Measurements from ENCODE around the gene ABCA6.

The ABCA6 gene, protein sequence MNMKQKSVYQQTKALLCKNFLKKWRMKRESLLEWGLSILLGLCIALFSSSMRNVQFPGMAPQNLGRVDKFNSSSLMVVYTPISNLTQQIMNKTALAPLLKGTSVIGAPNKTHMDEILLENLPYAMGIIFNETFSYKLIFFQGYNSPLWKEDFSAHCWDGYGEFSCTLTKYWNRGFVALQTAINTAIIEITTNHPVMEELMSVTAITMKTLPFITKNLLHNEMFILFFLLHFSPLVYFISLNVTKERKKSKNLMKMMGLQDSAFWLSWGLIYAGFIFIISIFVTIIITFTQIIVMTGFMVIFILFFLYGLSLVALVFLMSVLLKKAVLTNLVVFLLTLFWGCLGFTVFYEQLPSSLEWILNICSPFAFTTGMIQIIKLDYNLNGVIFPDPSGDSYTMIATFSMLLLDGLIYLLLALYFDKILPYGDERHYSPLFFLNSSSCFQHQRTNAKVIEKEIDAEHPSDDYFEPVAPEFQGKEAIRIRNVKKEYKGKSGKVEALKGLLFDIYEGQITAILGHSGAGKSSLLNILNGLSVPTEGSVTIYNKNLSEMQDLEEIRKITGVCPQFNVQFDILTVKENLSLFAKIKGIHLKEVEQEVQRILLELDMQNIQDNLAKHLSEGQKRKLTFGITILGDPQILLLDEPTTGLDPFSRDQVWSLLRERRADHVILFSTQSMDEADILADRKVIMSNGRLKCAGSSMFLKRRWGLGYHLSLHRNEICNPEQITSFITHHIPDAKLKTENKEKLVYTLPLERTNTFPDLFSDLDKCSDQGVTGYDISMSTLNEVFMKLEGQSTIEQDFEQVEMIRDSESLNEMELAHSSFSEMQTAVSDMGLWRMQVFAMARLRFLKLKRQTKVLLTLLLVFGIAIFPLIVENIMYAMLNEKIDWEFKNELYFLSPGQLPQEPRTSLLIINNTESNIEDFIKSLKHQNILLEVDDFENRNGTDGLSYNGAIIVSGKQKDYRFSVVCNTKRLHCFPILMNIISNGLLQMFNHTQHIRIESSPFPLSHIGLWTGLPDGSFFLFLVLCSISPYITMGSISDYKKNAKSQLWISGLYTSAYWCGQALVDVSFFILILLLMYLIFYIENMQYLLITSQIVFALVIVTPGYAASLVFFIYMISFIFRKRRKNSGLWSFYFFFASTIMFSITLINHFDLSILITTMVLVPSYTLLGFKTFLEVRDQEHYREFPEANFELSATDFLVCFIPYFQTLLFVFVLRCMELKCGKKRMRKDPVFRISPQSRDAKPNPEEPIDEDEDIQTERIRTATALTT (N-terminal part only)

DNA sequence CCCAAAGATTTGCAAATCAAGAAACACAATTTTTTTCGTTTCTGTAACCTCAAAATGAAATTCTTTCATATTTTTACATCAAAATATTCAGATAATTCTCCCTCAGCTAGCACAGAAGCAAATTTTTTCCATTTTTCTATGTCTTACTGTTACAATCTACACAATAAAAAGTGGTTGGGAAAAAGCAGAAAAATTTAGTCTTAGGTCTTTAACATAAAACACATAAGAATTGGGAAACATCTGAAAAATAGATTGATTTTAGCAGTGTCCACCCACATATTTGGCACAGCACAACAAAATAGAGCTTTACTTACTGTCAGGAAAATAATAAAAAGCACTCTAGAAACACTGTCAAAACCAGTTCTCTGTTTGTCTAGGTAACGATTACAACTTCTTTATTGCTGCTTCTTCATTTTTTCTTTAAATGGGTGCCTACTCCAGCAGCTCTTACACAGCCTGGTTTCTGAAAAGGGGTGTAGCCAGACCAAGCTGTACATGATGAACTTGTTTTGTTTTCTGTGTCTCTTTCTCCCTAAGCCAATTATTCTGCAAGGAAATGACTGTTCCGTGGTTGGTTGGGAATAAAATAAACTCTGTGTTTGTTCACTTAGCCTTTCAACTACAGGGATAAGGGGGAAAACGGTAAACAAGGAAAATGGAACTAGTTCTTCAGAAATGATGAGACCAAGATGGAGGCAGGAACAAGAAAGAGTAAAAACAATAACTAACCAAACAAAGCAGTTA lies at the start of gene ABCA6:
ABCA6 (minus strand) TSS at position 465 of the 744 bp plus-strand sequence. CDS start 1,192 bp downstream, outside the sequence.
- no peaks in the 10 kb centered on the region for H3K36me3 ChIP-seq
- H3K4me1 ChIP-seq (ENCODE audit: control insufficient read depth in 1 of 2, insufficient read depth in 1 of 2, low read depth in 1 of 2, low read length in 1 of 2): no peaks in the 10 kb centered on the region
- no peak within 1 kb of the TSS for H3K27ac ChIP-seq
- no peak for TF ChIP-seq CTCF (IDR thresholded peaks at IDR 0.05)
- H3K27me3 ChIP-seq: no peaks in the 10 kb centered on the region
- no peaks in the 10 kb centered on the region for H3K9me3 ChIP-seq
- H3K4me3 ChIP-seq (ENCODE audit: low read depth in 1 of 2, low read length in 1 of 2): no peak within 1 kb of the TSS

DNA sequence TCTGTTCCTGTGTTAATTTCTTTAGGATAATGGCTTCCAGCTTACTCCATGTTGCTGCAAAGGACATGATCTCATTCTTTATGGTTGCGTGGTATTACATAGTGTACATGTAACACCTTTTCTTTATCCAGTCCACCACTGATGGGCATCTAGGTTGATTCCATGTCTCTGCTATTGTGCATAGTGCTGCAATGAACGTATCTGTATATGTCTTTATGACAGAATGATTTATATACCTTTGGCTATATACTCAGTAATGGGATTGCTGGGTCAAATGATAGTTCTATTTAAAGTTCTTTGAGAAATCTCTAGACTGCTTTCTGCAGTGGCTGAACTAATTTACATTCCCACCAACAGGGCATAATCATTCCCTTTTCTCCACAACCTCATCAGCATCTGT lies 47.1 kb upstream of the ABCA6 start:
- H3K4me3 ChIP-seq (ENCODE audit: low read depth in 1 of 2, low read length in 1 of 2): no peak overlapping the region
- no peaks in the 10 kb centered on the region for H3K36me3 ChIP-seq
- H3K4me1 ChIP-seq (ENCODE audit: control insufficient read depth in 1 of 2, insufficient read depth in 1 of 2, low read depth in 1 of 2, low read length in 1 of 2): no peaks in the 10 kb centered on the region
- no peaks in the 10 kb centered on the region for H3K9me3 ChIP-seq
- no peak overlapping the region for H3K27ac ChIP-seq
- H3K27me3 ChIP-seq: no peaks in the 10 kb centered on the region
- no peak for TF ChIP-seq CTCF (IDR thresholded peaks at IDR 0.05)

- H3K4me1 ChIP-seq (ENCODE audit: control insufficient read depth in 1 of 2, insufficient read depth in 1 of 2, low read depth in 1 of 2, low read length in 1 of 2): no peaks in the 10 kb centered on the region
- no peak overlapping the region for H3K4me3 ChIP-seq (ENCODE audit: low read depth in 1 of 2, low read length in 1 of 2)
- H3K36me3 ChIP-seq: no peaks in the 10 kb centered on the region
- no peak overlapping the region for H3K27ac ChIP-seq
- no peaks in the 10 kb centered on the region for H3K27me3 ChIP-seq
- no peak for TF ChIP-seq CTCF (IDR thresholded peaks at IDR 0.05)
- no peaks in the 10 kb centered on the region for H3K9me3 ChIP-seq
Observed at GRCh38 chr17:69188064-69188463, 46.4 kb upstream of the ABCA6 start.

DNA sequence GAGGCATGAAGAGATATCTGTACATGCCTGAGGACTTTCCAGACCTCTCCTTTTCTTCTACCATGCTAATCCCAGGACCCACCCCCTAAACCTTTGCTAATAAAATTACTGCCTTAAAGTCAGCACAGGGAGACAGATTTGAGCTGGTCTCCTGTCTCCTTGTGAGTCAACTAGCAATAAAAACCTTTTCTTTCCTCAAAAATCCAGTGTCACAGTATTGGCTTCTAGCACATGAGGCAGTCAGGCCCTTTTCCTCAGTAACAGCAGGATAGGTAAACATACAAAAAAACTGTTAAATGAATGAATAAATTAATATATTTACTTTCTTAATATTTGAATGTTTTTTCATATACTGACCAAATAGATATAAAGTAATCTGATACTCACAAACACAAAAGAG lies 45.6 kb upstream of the ABCA6 start:
- Histone ChIP-seq H3K9me3 (no peaks in the 10 kb centered on the region), H3K27me3 (no peaks in the 10 kb centered on the region), H3K36me3 (no peaks in the 10 kb centered on the region), H3K4me3 (ENCODE audit: low read depth in 1 of 2, low read length in 1 of 2) (no peak overlapping the region), H3K4me1 (ENCODE audit: control insufficient read depth in 1 of 2, insufficient read depth in 1 of 2, low read depth in 1 of 2, low read length in 1 of 2) (no peaks in the 10 kb centered on the region), H3K27ac (no peak overlapping the region)
- TF ChIP-seq CTCF (IDR thresholded peaks at IDR 0.05): no peak

Measured in neutrophil (primary cell).